HG03342 (cell line): ENCODE data around the gene MAPK6.
"Not testable (repeated sequence)": the region's sequence is repeated elsewhere in the genome, so short reads cannot be mapped to it uniquely, and the experiment has no call there.

ENCODE experiments used
- ATAC-seq: cut with Tn5 transposase; IDR thresholded peaks from one replicate; pipeline ENCODE4 v1.9.1; 2021; ENCODE audit warnings: mild to moderate bottlenecking, moderate library complexity; ENCODE audit not compliant: unreplicated experiment

Gene MAPK6

DNA sequence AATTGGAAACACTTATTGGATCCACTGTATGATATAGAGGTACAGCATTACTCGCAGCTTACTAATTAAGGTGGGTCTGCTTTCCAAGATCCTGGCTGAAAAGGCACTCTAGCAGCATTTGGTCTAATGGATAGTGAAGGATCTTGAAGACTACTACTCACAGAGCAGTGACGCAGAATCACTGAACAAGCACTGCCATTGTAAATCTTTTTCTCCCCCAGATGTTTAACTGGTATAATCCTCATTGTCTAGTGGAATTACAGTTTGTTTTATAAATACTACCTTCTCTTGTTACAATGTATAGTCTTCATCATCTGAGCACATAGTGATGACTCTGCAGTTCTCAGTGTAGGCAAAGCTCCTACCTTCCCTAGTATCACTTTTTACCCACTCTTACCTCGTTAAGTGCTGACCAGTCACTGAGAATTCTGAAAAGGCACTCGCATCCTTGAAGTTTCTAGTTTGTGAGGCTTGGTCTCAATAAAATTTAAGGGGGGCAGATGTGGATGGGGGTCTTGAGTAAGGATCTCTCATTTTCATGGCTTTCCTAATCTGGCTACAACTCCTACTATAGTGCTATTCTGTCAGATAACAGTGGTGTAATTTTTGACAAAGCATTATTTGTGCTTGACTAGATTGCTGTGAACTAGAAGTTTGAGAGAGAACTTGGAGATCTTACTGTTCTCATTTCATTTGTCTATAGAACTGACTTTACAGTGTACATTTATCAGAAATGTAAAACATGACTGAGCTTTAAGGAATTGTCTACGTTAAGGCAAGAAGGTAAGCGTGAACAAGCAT is 23.2 kb downstream of the MAPK6 start:
- ATAC-seq: no peak

DNA sequence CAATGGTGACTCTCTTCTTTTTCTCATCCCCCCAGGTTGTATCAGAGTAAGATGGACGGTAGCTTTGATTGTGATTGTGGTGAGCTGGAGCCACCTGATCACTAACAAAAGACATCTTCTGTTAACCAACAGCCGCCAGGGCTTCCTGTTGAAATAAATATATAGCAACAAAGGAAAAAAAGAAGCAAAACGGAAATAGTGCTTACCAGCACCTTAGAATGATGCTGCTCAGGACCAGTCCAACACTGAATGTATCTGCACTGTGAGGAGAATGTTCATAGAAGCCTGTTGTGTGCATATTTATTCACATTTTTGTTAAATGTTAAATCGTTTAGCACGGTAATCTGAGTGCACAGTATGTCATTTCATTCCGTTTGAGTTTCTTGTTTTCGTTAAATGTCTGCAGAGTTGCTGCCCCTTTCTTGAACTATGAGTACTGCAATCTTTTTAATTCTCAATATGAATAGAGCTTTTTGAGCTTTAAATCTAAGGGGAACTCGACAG is 26.8 kb downstream of the MAPK6 start:
- not testable (repeated sequence) for ATAC-seq

DNA sequence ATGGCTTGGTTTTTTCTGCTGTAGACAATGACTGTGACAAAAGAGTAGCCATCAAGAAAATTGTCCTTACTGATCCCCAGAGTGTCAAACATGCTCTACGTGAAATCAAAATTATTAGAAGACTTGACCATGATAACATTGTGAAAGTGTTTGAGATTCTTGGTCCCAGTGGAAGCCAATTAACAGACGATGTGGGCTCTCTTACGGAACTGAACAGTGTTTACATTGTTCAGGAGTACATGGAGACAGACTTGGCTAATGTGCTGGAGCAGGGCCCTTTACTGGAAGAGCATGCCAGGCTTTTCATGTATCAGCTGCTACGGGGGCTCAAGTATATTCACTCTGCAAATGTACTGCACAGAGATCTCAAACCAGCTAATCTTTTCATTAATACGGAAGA is 27.5 kb downstream of the MAPK6 start:
- ATAC-seq: not testable (repeated sequence)

DNA sequence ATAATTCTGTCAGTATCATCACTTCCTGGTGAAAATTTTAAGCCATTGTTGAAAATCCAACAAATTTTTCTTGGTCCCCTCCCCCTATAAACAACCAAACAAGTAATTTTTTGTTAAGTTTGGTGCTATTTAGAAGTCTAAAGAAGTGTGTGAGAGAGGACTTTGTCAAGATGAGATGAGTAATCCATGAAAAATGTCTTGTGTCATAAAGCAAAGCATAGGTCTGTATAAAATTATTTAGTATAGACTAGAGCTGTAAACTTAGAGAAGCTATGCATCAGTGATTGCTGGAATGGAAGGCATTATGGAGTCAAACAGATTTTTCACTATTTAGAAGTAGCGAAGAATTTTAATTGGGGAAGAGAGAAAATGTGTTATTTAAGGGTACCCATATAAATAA is 31.4 kb downstream of the MAPK6 start:
- no peak for ATAC-seq

DNA sequence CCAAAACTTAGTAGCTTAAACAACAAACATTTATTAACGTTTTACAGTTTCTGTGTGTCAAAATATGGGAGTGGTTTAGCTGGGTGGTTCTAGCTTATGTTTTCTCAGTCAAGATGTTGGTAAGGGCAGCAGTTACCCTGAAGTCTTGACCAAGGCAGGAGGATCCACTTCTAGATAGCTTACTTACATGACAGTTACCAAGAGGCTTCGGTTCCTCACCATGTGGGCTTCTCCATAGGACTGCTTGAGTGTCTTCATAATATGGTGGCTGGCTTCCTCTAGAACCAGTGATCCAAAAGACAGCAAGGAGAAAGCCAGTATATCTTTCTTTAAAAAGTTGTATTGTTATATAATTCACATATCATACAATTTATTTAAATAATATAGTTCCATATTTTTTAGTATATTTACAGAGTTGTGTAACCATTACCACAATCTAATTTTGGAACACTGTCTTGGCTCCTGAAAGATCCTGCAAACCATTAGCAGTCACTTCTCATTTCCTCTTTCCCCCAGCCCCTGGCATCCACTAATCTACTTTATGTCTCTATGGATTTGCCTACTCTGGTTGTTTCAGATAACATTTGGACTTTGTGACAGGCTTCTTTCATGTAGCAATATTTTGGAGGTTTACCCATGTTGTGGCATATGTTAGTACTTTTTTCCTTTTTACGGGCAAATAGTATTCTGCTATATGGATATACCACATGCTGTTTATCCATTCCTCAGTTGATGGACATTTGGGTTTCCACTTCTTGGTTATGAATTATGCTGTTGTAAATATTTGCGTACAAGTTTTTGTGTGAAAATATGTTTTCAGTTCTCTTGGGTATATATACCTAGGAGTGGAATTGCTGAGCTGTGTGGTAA is 33.3 kb downstream of the MAPK6 start:
- ATAC-seq: no peak

DNA sequence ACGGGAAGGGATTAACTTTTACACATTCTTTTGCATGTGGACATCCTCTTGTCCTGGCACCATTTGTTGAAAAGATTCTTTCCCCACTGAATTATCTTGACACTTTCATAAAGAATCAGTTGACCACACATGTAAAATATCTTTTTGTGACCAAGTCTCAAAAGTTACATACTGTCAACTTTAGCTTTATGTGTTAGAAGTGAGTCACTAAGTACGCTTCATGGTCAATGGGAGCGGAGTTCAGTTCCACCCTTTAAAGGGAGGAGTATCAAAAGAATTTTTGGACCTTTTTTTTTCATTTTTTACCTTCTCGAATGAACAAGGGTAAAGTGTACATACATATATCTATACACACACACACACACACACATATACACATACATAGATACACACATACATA is 35.4 kb downstream of the MAPK6 start:
- ATAC-seq: no peak

DNA sequence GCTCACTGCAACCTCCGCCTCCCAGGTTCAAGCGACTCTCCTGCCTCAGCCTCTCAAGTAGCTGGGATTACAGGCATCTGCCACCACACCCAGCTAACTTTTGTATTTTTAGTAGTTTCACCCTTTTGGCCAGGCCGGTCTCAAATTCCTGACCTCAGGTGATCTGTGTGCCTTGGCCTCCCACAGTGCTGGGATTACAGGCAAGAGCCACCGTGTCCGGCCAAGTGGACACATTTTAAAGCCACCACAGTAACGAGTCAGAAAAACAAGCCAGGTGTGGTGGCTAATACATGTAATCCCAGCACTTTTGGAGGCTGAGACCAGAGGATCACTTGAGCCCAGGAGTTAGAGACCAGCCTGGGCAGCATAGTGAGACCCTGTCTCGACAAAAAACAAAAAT is 35.8 kb downstream of the MAPK6 start:
- not testable (repeated sequence) for ATAC-seq

DNA sequence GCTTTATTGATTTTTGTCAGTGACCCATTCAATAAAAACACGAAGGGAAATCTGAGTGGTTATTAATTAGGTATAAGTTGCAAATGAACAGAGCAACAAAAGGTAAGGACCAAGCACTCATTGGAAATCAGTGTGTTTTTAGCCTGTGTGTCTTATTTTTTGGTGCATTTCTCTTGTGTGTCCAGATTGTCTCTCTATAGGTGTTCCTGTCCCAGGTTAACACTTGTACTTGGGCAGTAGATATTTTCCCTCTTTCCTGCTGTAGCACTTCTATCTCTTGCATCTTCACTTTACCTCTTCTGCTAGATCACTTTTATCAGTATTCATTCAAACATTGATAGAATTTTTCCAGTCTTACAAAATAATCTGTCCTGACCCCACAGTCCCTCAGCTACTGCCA is 37.0 kb downstream of the MAPK6 start:
- no peak for ATAC-seq

DNA sequence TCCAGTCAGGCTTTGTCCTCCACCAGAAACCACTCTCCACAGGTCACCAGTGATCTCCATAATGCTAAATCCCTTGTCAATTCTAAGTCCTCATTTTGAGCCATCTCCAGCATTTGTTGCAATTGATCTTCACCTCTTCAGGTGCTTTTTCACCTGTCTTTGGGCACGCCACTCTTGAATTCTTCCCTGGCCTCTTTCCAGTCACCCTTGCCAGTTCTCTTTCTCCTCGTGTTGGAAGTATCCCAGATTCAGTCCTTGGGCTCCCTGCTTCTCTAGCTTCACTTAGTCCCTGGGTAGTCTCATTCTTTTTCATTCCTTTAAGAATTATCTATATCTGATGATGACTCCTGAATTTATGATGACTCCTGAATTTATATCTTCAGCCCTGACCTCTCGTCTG is 37.5 kb downstream of the MAPK6 start:
- no peak for ATAC-seq

DNA sequence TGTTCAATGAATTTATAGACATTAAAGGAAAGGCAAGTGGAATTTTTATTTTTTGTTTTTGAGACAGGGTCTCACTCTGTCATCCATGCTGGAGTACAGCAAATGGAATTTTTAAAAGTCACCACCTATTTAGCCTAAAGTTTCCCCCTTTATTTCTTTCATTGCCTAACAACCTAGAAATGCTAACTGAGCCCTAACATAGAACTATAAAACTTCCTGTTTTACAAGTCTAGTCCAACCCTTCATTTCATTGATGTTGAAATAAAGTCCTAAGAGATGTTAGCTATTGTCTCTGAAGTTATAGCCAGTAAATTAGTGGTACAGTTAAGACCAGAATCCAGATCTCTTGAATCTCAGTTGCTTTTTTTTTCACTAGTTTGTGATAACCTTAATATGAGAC is 39.0 kb downstream of the MAPK6 start:
- no peak for ATAC-seq

DNA sequence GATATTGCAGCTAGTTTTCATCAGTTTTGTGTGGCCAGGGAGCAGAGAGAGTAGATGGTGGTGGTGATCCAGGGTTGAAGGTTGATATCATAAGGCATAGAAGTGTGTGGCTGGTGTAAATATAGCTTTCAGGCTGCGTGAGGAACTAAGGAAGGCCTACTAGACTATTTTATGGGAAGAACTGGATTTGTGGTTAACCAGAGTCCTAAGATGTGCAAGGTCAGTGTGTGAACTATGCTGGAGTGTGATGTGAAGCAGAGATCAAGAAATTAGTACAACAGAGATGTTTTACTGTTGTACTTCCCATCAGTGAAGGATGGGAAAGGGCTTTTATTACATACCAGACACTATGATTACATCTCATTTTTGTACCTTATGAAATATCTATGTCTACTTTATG is 41.5 kb downstream of the MAPK6 start:
- no peak for ATAC-seq

DNA sequence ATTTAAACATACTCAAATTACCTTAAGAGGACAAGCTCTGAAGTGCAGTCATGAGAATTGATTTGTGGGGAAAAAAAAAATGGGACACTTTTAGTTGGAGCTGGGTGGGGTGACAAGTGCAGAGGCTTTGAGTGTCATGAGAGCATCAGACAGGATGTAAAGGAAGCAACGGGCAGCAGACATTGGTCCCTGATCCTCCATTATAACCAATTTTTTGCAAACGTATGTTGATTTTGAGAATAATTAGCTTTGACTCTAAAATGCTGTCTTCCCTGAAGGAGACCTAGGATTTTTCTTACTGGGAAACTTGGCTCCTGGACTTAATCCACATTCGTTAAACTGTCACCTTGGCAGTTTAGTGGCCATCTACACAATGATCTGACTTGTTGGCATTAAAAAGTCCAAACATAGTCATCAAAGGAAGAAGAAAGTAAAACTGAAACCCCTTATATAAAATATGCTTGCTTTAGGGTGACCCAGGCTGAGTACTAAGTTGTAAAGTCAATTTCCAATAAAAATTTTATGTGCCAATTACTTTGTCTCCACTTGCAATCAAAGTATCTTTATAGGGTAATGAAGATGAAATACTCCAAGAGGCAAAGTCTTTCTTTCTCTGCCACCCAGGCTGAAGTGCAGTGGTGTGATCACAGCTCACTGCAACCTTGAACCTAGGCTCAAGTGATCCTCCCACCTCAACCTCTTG is 48.0 kb downstream of the MAPK6 start:
- no peak for ATAC-seq

DNA sequence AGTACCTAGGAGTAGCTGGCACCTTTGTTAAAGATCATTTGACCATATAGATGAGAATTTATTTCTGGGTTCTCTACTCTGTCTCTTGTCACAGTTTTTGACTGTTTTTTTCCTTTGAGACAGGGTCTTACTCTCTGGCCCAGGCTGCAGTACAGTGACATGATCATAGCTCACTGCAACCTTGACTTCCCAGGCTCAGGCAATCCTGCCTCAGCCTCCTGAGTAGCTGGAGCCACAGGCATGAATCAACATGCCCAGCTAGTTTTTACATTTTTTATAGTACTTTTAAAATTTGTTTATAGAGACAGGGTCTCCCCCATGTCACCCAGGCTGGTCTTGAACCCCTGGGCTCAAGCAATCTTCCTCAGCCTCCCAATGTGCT is 48.5 kb downstream of the MAPK6 start:
- ATAC-seq: no peak

DNA sequence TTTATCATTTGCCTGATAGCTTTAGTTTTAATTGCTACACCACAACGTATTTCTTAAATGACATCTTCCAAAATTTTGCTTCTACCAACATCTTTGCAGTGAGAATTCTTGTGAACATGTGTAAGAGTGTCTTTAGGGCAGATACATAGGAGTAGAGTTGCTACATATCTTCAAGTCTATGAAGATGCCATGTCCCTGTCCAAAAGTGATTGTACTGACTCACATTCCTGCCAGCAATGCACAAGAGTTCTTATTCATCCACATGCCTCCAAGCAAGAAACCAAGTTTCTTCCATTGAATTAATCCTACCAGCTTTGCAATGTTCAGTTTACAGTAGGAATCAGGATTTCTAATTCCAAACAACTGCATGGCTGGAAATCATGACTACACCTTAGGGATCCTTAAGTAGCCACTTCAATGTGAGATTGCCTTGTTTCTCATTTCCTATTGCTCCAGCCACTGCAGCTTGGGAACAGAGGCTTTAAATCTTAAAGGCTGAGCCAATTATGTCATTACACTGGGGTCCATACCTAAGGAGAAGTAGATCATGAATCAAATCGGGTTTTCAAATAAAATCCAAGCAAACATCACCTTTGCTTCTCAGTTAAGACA is 49.1 kb downstream of the MAPK6 start:
- no peak for ATAC-seq

DNA sequence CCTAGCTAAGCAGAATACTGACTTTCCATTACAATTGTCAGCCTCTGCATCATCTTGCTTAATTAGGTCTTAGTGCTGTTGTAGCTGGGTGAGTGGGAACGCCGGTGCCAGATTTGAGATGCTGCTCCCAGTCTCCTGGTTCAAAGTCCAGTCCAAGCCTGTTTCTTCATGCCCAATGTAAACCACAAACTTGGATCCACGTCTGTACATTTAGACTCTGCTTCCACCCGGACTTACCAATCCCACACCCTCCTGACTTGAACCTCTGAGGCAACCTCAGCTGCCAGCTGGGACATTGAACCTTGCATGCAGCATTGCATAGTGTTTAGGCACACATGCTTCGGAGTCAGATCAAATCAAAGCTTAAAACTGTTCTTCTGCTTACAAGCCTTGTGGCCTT is 50.5 kb downstream of the MAPK6 start:
- ATAC-seq: no peak

DNA sequence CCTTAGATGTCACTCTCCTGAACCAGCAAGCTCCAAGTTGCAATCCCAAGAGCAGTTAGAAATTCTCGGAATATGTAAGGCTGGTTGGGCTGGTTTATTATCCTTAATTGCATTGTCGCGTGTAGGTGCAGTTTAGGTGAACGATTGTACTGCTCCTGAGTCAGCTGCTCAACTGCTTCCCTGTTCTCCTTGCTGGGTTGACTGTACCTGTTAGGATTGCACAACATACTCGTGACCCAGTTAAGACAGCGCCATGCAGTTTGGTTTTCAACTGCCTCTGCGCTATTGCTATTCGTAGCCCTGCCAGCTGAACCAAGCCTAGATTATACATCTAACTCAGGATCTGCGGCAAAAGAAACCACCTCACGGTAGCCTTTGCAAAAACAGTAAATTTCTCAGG is 52.6 kb downstream of the MAPK6 start:
- ATAC-seq: no peak

DNA sequence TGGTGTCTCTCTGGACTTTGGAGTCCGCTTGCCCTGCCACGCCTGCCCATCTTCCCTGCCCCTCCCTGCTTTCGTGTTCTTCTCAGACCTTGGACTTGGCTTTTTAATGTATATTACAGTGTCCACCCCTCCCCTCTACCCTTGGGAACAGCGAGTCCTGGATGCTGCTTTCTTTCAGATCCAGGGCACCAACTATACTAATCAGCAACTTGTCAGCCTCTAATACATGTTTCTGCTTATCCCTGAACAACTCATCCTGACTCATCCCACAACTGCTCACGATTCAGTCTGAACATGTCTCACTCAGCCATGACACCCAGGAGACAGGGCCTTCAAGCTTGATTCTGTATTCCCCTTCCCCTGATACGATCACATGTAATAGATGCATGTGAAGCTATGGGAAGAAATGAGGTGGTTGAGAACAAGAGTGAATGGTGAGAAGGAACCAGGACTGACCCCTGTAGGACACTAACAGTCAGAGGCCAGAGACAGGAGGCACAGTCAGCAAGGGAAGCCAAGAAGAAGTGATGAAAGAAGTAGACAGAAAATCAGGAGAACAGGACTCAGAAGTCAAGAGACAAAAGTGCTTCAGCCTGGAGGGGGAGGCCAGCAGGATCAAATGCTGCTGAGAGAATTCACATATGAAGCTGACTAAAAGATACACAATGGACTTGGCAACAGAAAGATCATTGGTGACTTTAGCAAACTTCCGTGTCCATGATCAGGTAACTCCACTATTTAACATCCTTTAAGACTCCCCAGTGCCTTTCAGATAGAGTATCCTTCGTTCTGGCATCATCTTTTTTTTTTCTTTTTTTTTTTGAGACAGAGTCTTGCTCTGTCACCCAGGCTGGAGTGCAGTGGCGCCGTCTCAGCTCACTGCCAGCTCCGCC is 58.1 kb downstream of the MAPK6 start:
- no peak for ATAC-seq

DNA sequence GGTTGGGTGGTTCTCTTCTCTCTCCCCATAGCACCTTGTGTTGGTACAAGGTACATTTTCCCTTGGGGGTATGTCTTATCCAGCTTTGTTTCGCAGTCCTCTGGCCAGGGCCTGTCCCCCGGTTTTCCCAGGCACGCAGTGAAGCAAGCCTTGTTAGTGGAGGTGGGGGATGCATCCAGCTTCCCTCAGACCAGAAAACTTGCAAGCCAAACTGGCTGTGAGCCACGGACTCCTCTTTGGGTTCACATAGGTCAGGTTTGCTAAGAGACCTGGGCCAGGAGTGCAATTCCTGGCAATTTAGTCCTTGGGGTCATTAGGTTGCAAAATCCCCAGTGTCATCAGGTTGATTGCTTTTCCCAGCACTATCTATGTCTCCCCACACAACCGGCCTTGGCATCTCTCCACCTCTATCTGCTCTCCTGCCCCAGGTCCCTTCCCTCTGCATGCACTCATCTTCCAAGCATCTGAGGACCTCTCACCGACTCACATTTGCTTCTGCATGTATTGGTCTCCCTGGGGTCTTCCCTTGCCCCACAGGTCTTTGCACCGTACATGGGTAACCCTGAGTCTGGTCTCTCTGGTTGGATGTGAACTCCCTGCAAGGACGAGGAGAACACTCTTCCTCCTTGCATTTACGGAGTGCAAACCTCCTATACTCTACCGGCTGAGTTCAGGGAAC is 59.3 kb downstream of the MAPK6 start:
- no peak for ATAC-seq

DNA sequence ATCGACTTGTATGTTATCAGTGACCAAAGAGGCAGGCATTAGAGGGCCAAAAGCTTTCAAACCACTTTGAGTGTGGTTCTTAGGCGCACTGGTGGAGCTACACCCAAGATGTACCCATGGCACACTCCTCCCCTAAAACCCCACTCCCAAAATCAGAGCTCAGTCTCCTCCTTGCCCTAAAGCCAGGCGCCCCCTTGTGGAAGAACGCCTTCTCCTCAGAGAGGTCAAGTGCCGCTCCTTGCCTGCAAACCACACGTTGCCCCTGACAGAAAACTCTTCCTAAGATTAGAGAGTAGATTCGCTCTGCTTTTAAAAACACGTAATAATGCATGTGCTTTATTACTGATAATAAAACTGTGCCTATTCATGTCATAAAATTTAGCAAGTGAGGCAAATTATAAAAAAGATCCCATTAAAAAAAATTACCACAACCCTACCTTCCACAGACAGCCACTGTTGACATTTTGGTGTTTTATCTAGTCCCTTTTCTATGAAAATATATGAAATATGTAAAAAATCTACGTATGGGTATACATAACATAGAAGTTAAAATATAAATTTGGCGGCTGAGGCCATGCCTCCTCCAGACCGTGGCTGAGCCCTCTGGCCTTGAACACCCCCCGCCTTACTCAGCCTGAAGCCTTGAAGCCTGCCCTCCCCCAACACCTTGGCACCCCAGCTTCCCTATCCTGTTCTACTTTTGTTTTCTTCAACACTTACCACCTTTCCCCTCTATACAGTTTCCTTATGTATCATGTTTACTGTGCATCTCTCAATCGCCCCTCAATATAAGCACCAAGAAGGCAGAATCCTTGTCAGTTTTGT is 60.1 kb downstream of the MAPK6 start:
- ATAC-seq: no peak
